K562 (cell line): Measurements from ENCODE around the gene RAPGEF5. TPM values are rescaled to one million over a fixed set of nuclear protein-coding genes. Genes with fewer than 3 reads are reported as not detected.

ENCODE experiments used
- ATAC-seq: fragments of 200-7000 bp; cut with Tn5 transposase; 3 replicates; pipeline ENCODE4 v1.9.1; 2020; ENCODE audit warnings: moderate library complexity
- BruUV-seq: library from RNA; stranded (reverse); fragments of 400-500 nt; replicated peaks from 2 replicates; lab custom pipeline; 2021; lab: Mats Ljungman, UMichigan
- CTCF ChIA-PET: fragments of 300-600 bp; formaldehyde crosslinking; extraction: SDS; loops from one replicate; lab custom pipeline; 2021; ENCODE audit warnings: low intra/inter-chr PET ratio; lab: Yijun Ruan, JAX
- POLR2A ChIA-PET: fragments of 300-600, 350-650 bp; sonication (Branson Sonifier 250); formaldehyde crosslinking; extraction: SDS; loops from one replicate; lab custom pipeline; 2021; ENCODE audit warnings: antibody characterized with exemption, inconsistent platforms; lab: Yijun Ruan, JAX
- DNase-seq, 4 experiments: peaks; one replicate each; pipeline versions ENCODE4 v3.0.0 to v3.0.0-alpha.2; 2011 to 2018; ENCODE audit warnings: low spot score in 3 of 4, mixed read lengths in 3 of 4; ENCODE audit errors: extremely low read depth in 1 of 4
- FAIRE-seq: peaks from 2 replicates; lab custom pipeline; 2011; peaks lifted over from hg19 to GRCh38; lab: Jason Lieb, UNC
- H2AFZ ChIP-seq: 2 replicates; pipeline ENCODE4 v1.6.0; 2011; ENCODE audit warnings: low read depth, low read length, control low read depth, inconsistent platforms
- H3K27ac ChIP-seq: fragments of 200-600 bp; 3 replicates; pipeline ENCODE4 v1.8.0; 2011; ENCODE audit warnings: low read depth, mild to moderate bottlenecking, control low read depth, inconsistent platforms, low read length, moderate library complexity, mixed read lengths; ENCODE audit errors: extremely low read depth
- H3K27me3 ChIP-seq, 2 experiments: fragments of 300-600 bp in 1 of 2; 2 replicates in 1 of 2; 3 replicates in 1 of 2; pipeline versions ENCODE4 v1.6.0 to v1.8.0; 2011; ENCODE audit warnings: inconsistent platforms in 2 of 2, low read length in 2 of 2, mild to moderate bottlenecking in 1 of 2, mixed read lengths in 1 of 2, moderate library complexity in 1 of 2; ENCODE audit not compliant: control insufficient read depth in 2 of 2, insufficient read depth in 2 of 2
- H3K36me3 ChIP-seq: fragments of 300-600 bp; 3 replicates; pipeline ENCODE4 v1.8.0; 2011; ENCODE audit warnings: mild to moderate bottlenecking, low read length, inconsistent platforms; ENCODE audit not compliant: control insufficient read depth, insufficient read depth
- H3K4me1 ChIP-seq, 2 experiments: fragments of 200-600 bp in 1 of 2; replicated peaks in 1 of 2; 2 replicates in 1 of 2; 3 replicates in 1 of 2; pipeline versions ENCODE4 v1.5.1 to v1.8.0; 2011; ENCODE audit warnings: inconsistent platforms in 2 of 2, low read length in 2 of 2, mild to moderate bottlenecking in 1 of 2, mixed read lengths in 1 of 2, moderate library complexity in 1 of 2; ENCODE audit not compliant: control insufficient read depth in 2 of 2, insufficient read depth in 2 of 2
- H3K4me2 ChIP-seq: 2 replicates; pipeline ENCODE4 v1.6.1; 2011; ENCODE audit warnings: low read length, control low read depth, inconsistent platforms, mixed read lengths; ENCODE audit not compliant: insufficient read depth
- H3K4me3 ChIP-seq: fragments of 200-600 bp; sonication (generic), shearing (Covaris generic); 2 replicates; pipeline ENCODE4 v1.5.1; 2016; ENCODE audit warnings: control low read depth, inconsistent platforms
- H3K79me2 ChIP-seq: fragments of 200-600 bp; 3 replicates; pipeline ENCODE4 v1.8.0; 2011; ENCODE audit warnings: low read length, inconsistent platforms; ENCODE audit not compliant: control insufficient read depth, insufficient read depth
- H3K9ac ChIP-seq, 2 experiments: 2 replicates each; pipeline versions ENCODE4 v1.6.0 to v1.6.1; 2011; ENCODE audit warnings: low read depth in 2 of 2, low read length in 2 of 2, control low read depth in 1 of 2, inconsistent platforms in 1 of 2, mild to moderate bottlenecking in 1 of 2, mixed read lengths in 1 of 2; ENCODE audit not compliant: insufficient read depth in 1 of 2
- H3K9me1 ChIP-seq: one replicate; pipeline ENCODE4 v1.6.0; 2011; ENCODE audit warnings: inconsistent platforms, mild to moderate bottlenecking, low read length, moderate library complexity; ENCODE audit not compliant: control insufficient read depth, insufficient read depth
- H3K9me3 ChIP-seq: replicated peaks from 2 replicates; pipeline ENCODE4 v1.5.1; 2011; ENCODE audit warnings: low read depth, low read length, inconsistent platforms; ENCODE audit not compliant: control insufficient read depth, insufficient read depth
- H4K20me1 ChIP-seq: replicated peaks from 2 replicates; pipeline ENCODE4 v1.6.1; 2011; ENCODE audit warnings: low read length, inconsistent platforms, mixed read lengths; ENCODE audit not compliant: control insufficient read depth, insufficient read depth
- BRCA1 ChIP-seq, 2 experiments: fragments of 450-650 bp in 1 of 2; sonication (generic) in 1 of 2; formaldehyde crosslinking in 1 of 2; IDR thresholded peaks; 2 replicates each; pipeline versions ENCODE4 v1.5.0 to v1.6.1; 2017 to 2020; ENCODE audit warnings: mild to moderate bottlenecking in 1 of 2, missing genetic modification reagents in 1 of 2
- BRF1 ChIP-seq: IDR thresholded peaks from 3 replicates; pipeline ENCODE4 v1.6.1; 2011; ENCODE audit warnings: borderline replicate concordance, mild to moderate bottlenecking; ENCODE audit not compliant: insufficient read length; ENCODE audit errors: extremely low read depth
- CEBPG ChIP-seq, 3 experiments: fragments of 200-800 bp in 1 of 3; sonication (Bioruptor generic) in 1 of 3; sonication (generic) in 1 of 3; formaldehyde crosslinking in 1 of 3; IDR thresholded peaks in 2 of 3; conservative IDR thresholded peaks in 1 of 3; 2 replicates each; pipeline versions ENCODE4 v1.6.1 to v1.8.0; 2016 to 2022; ENCODE audit warnings: missing compliant biosample characterization in 2 of 3, missing genetic modification characterization in 2 of 3, mild to moderate bottlenecking in 1 of 3, missing genetic modification reagents in 1 of 3
- ETV5 ChIP-seq: sonication (generic); formaldehyde crosslinking; IDR thresholded peaks from 2 replicates; pipeline ENCODE4 v1.4.0; 2020; ENCODE audit warnings: low read depth, mild to moderate bottlenecking, missing genetic modification reagents
- HMG20A ChIP-seq: fragments of 450-650 bp; formaldehyde crosslinking; conservative IDR thresholded peaks from 2 replicates; pipeline ENCODE4 v1.4.0; 2020; ENCODE audit warnings: mild to moderate bottlenecking, mixed read lengths
- IRF1 ChIP-seq: sonication (generic); formaldehyde crosslinking; IDR thresholded peaks from 2 replicates; pipeline ENCODE4 v1.8.0; 2022; ENCODE audit warnings: missing genetic modification reagents, mild to moderate bottlenecking, borderline replicate concordance
- NR4A1 ChIP-seq, 2 experiments: fragments of 250-450 bp in 1 of 2; fragments of 450-650 bp in 1 of 2; sonication (Bioruptor Pico) in 1 of 2; IDR thresholded peaks; 2 replicates each; pipeline versions ENCODE4 v1.4.0 to v1.6.1; 2016 to 2020; ENCODE audit warnings: mild to moderate bottlenecking in 2 of 2, missing compliant biosample characterization in 1 of 2, missing genetic modification characterization in 1 of 2, moderate library complexity in 1 of 2
- NRF1 ChIP-seq, 2 experiments: fragments of 450-650 bp; IDR thresholded peaks in 1 of 2; conservative IDR thresholded peaks in 1 of 2; 2 replicates each; pipeline ENCODE4 v1.6.1; 2014; ENCODE audit warnings: mild to moderate bottlenecking in 2 of 2
- PCBP1 ChIP-seq: fragments of 200-400 bp; formaldehyde crosslinking; IDR thresholded peaks from 2 replicates; pipeline ENCODE4 v1.6.1; 2018; ENCODE audit warnings: mild to moderate bottlenecking, low read depth, low read length; ENCODE audit not compliant: poor library complexity, severe bottlenecking
- RBFOX2 ChIP-seq: fragments of 200-400 bp; formaldehyde crosslinking; IDR thresholded peaks from 2 replicates; pipeline ENCODE4 v1.6.1; 2017; ENCODE audit warnings: low read depth, mild to moderate bottlenecking, low read length, moderate library complexity
- TCF7 ChIP-seq: sonication (generic); IDR thresholded peaks from 2 replicates; pipeline ENCODE4 v1.6.1; 2016; ENCODE audit warnings: antibody characterized with exemption, borderline replicate concordance
- TFAP4 ChIP-seq: sonication (generic); formaldehyde crosslinking; IDR thresholded peaks from 2 replicates; pipeline ENCODE4 v1.8.0; 2022; ENCODE audit warnings: missing genetic modification reagents, mild to moderate bottlenecking, moderate library complexity, borderline replicate concordance
- ZSCAN32 ChIP-seq: fragments of 450-650 bp; formaldehyde crosslinking; IDR thresholded peaks from 2 replicates; pipeline ENCODE4 v1.4.0; 2020; ENCODE audit warnings: mild to moderate bottlenecking, moderate library complexity
- WGBS: fragments of 100-300 bp; shearing (Covaris generic); methylation state at CpG from one replicate; pipeline ENCODE4 v1.1.6; 2016; ENCODE audit warnings: low coverage, mixed read lengths; ENCODE audit not compliant: insufficient coverage; ENCODE audit errors: missing lambda C conversion rate; 5-methylcytosine and 5-hydroxymethylcytosine counted together
- in situ Hi-C: fragments of 300-500 bp; cut with MboI; formaldehyde crosslinking; loops from 4 replicates; pipeline ENCODE4 v1.15.0; 2018; ENCODE audit warnings: inconsistent platforms, mixed read lengths
- intact Hi-C: fragments of 100-400 bp; cut with micrococcal nuclease; formaldehyde crosslinking; loops from 2 replicates; pipeline ENCODE4 v1.14.2; 2022
- polyA plus RNA-seq, 8 experiments: library from polyadenylated mRNA; depleted of rRNA in 4 of 8; stranded (reverse) in 5 of 8; unstranded in 3 of 8; fragments of >200 nt; fragmentation: Nextera tagmentation in 2 of 8; fragmentation: Illumina TruSeq in 1 of 8; extraction: Ambion mirVana in 2 of 8; extraction: Trizol in 1 of 8; gene quantifications; 2 replicates each; pipeline versions ENCODE4 v1.2.1 to v1.2.3, GENCODE V29; 2011 to 2014; ENCODE audit warnings: inconsistent platforms in 1 of 8, missing spikeins in 1 of 8
- total RNA-seq, 7 experiments: library from RNA; depleted of rRNA in 6 of 7; stranded (reverse); fragments of >200 nt in 6 of 7; fragmentation: Illumina TruSeq in 2 of 7; extraction: Trizol in 2 of 7; gene quantifications; 2 replicates each; pipeline versions ENCODE4 v1.2.1 to v1.2.3, GENCODE V29; 2011 to 2021; ENCODE audit warnings: low replicate concordance in 1 of 7
- TF ChIP-seq, protein P1 (sequence below): sonication (generic); formaldehyde crosslinking; IDR thresholded peaks from 2 replicates; pipeline ENCODE4 v1.8.0; 2022; ENCODE audit warnings: mild to moderate bottlenecking, missing genetic modification reagents

RAPGEF5 gene
- total and polyA plus RNA-seq, 9 of the 15 experiments (the other 6 are each of a cell fraction or from before 2014, with no cell fraction given) = 0.39 to 2.0 (median 1.1) TPM

DNA sequence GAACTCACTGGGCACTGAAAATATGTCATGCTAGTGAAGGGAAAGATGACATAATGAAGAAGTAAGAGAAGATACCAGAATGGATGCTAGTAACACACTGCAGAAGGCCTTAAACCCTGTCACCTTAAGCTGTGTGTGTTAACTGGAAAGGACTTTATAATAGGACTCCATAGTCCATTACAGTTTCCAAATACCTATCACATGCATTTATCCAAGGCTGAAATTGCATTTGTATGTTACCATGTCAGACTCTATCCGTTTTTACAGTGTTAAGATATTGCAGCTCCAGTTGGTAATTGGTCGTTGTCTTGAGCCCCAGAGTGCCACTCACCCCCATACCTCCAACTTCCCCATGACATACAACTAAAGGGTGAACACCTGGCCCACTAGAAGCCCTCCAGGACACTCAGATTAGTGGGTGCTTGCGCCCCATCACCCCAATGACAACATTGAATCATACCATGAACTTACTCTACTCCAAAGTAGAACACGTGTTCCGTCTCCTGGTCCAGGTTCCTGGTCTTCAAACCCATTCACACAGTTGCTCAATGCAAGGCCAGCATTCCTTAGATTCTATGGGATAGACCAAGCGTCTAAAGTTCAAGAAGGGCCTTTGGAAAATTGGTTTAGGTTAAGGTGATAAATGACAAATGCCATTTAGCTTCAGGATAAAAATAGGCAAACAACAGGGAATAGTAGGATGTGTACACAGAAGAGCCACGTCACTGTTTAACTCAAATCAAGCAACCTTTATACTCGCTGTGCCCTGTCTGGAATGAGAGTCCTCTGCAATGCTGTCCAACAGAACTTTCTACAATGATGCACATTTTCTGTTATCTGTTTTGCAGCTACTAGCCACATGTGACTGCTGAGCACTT lies 2.1 kb upstream of the RAPGEF5 start (continued):
- TF ChIP-seq NR4A1 (CRISPR knock-in tag; IDR thresholded peaks at IDR 0.05) (no peak), NR4A1 (tag; IDR thresholded peaks at IDR 0.05) (no peak)
- TF ChIP-seq, protein P1, sequence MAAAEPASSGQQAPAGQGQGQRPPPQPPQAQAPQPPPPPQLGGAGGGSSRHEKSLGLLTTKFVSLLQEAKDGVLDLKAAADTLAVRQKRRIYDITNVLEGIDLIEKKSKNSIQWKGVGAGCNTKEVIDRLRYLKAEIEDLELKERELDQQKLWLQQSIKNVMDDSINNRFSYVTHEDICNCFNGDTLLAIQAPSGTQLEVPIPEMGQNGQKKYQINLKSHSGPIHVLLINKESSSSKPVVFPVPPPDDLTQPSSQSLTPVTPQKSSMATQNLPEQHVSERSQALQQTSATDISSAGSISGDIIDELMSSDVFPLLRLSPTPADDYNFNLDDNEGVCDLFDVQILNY (CRISPR knock-in tag) = no peak

DNA sequence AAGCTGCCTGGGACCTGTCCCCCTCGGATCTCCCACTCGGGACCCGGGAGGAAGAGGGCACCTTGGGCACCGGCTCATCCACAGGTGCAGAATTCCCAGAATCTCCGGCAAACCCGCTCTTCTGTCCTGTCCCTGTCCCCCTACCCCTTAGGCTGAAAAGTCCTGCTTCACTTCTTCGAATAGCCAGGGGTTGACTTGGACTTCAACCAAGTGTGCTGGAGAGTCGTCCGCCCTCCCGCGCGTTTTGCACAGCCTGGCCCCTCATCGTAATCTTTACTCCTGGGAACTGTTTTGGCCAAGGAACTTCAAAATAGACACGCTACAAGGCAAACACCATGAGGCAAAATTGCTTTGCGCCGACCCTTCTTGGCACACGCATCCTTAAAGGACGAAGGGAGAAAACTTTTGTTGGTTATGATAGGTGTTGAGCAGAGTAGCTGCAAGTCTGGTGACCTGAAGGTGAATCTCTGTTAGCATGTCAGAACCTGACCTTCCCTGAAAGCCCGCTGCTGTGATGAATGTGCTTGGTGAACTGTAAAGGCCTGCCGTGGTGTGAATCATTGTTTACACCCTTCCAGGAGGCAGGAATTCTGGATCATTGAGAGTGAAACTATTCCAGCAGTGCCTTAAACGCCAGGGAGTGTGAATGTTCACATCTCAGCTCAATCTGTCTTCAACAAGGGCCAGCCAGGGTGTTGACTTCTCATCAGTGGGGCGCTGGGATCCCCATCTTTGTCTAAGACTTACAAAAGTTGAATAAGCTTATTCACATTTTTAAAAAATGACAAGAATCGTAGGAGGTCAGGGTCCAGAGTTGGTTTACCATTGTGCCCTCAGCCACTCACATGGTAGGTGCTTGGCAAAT lies 589 bp upstream of the RAPGEF5 start:
- 89% methylated on average over 21 of the region's 23 CpGs for WGBS
- intact Hi-C loops (no loop called here), in situ Hi-C loops (no loop called here)
- no peaks in the 10 kb centered on the region; a peak in 1 of 5 replicates for H3K4me1 ChIP-seq
- no peak for DNase-seq
- no peak overlapping the region for H3K4me3 ChIP-seq
- H3K79me2 ChIP-seq = no peaks in the 10 kb centered on the region
- peaks cover 4% of the 10 kb centered on the region for H3K9me3 ChIP-seq
- TF ChIP-seq TCF7 = no peak
- TF ChIP-seq NRF1 (conservative IDR thresholded peaks at IDR 0.05 in 1 of 2, IDR thresholded peaks at IDR 0.05 in 1 of 2) = no peak
- no peak for TF ChIP-seq ETV5 (CRISPR knock-in tag)
- no peak for TF ChIP-seq HMG20A (CRISPR knock-in tag)
- TF ChIP-seq IRF1 (CRISPR knock-in tag) = no peak
- TF ChIP-seq ZSCAN32 (CRISPR knock-in tag) = no peak
- no peak for TF ChIP-seq CEBPG (CRISPR knock-in tag; IDR thresholded peaks at IDR 0.05)
- no peak for TF ChIP-seq CEBPG (tag; conservative IDR thresholded peaks at IDR 0.05 in 1 of 2, IDR thresholded peaks at IDR 0.05 in 1 of 2)
- no peak for TF ChIP-seq PCBP1
- TF ChIP-seq RBFOX2 = no peak
- TF ChIP-seq BRF1 = no peak
- no peak for TF ChIP-seq TFAP4 (CRISPR knock-in tag)
- TF ChIP-seq BRCA1 (IDR thresholded peaks at IDR 0.05) = no peak
- no peak for TF ChIP-seq BRCA1 (CRISPR knock-in tag; IDR thresholded peaks at IDR 0.05)
- POLR2A ChIA-PET = no interaction called here
- CTCF ChIA-PET = no interaction called here
- no peak overlapping the region for H2AFZ ChIP-seq
- H3K27ac ChIP-seq = no peak overlapping the region
- ATAC-seq = no peak
- no peak for FAIRE-seq
- H3K9me1 ChIP-seq = no peaks in the 10 kb centered on the region
- H3K27me3 ChIP-seq = no peaks in the 10 kb centered on the region
- no peak overlapping the region for H3K9ac ChIP-seq
- no TSS peak for BruUV-seq
- H4K20me1 ChIP-seq = no peaks in the 10 kb centered on the region
- no peak overlapping the region for H3K4me2 ChIP-seq
- no peaks in the 10 kb centered on the region for H3K36me3 ChIP-seq
